ENCODE measurements around the gene COMMD6. TPM values are rescaled to one million over a fixed set of nuclear protein-coding genes. Genes with fewer than 3 reads are reported as not detected.

Gene COMMD6
- total RNA-seq, 1 experiment from 2014 or later, result 104 TPM

- CTCF ChIA-PET, result no interaction called here
- DNase-seq, result no peak
- POLR2A ChIA-PET, result no interaction called here
- intact Hi-C loops (cut with micrococcal nuclease; ENCODE audit: unreplicated experiment), result loop anchor here (5.0 kb wide), 2 partner anchors 248 to 328 kb away; no protein-coding TSS in a partner anchor
- no peak for TF ChIP-seq CTCF (IDR thresholded peaks at IDR 0.05; ENCODE audit: insufficient read depth in 1 of 2, low read depth in 1 of 2, low read length in 1 of 2, severe bottlenecking in 1 of 2, unreplicated experiment in 1 of 2)
- no peak overlapping the region for H3K4me3 ChIP-seq (ENCODE audit: low read depth, low read length)
- H3K9me3 Mint-ChIP-seq (ENCODE audit: unreplicated experiment), result no peaks in the 10 kb centered on the region
- H3K36me3 Mint-ChIP-seq (ENCODE audit: insufficient read depth, unreplicated experiment), result peaks cover 6% of the 10 kb centered on the region
- H3K27me3 Mint-ChIP-seq (ENCODE audit: insufficient read depth, unreplicated experiment), result no peaks in the 10 kb centered on the region
- no peaks in the 10 kb centered on the region for H3K9me3 ChIP-seq
- H3K27me3 ChIP-seq (replicated peaks; ENCODE audit: control insufficient read depth, insufficient read depth, low read length), result no peaks in the 10 kb centered on the region
- no peak overlapping the region for H3K27ac Mint-ChIP-seq (ENCODE audit: unreplicated experiment)
- H3K4me1 ChIP-seq, result peaks cover 5% of the 10 kb centered on the region; the same call in 1 of the 2 replicates
- H3K36me3 ChIP-seq (ENCODE audit: control insufficient read depth, insufficient read depth, low read length), result no peaks in the 10 kb centered on the region
- BruUV-seq (replicated peaks), result no TSS peak
- no peak overlapping the region for H3K4me3 Mint-ChIP-seq (ENCODE audit: unreplicated experiment)
- H3K4me1 Mint-ChIP-seq (ENCODE audit: low read depth, unreplicated experiment), result peaks cover 7% of the 10 kb centered on the region
Observed at GRCh38 chr13:75544681-75545330, 7.2 kb upstream of the COMMD6 start.

GRCh38 chr13:75541961-75542360 lies 4.3 kb upstream of the COMMD6 start:
- CTCF ChIA-PET, result no interaction called here
- Histone ChIP-seq H3K4me1 (no peaks in the 10 kb centered on the region), H3K9me3 (no peaks in the 10 kb centered on the region), H3K27me3 (replicated peaks; ENCODE audit: control insufficient read depth, insufficient read depth, low read length) (no peaks in the 10 kb centered on the region), H3K4me3 (ENCODE audit: low read depth, low read length) (no peak overlapping the region), H3K36me3 (ENCODE audit: control insufficient read depth, insufficient read depth, low read length) (no peaks in the 10 kb centered on the region)
- intact Hi-C loops (cut with micrococcal nuclease; ENCODE audit: unreplicated experiment), result no loop called here
- POLR2A ChIA-PET, result no interaction called here
- Mint-ChIP-seq H3K27me3 (ENCODE audit: insufficient read depth, unreplicated experiment) (no peaks in the 10 kb centered on the region), H3K9me3 (ENCODE audit: unreplicated experiment) (no peaks in the 10 kb centered on the region), H3K4me1 (ENCODE audit: low read depth, unreplicated experiment) (no peaks in the 10 kb centered on the region), H3K4me3 (ENCODE audit: unreplicated experiment) (no peak overlapping the region), H3K36me3 (ENCODE audit: insufficient read depth, unreplicated experiment) (peaks cover 5% of the 10 kb centered on the region), H3K27ac (ENCODE audit: unreplicated experiment) (no peak overlapping the region)
- BruUV-seq (replicated peaks), result no TSS peak
- no peak for TF ChIP-seq CTCF (IDR thresholded peaks at IDR 0.05; ENCODE audit: insufficient read depth in 1 of 2, low read depth in 1 of 2, low read length in 1 of 2, severe bottlenecking in 1 of 2, unreplicated experiment in 1 of 2)
- no peak for DNase-seq

- BruUV-seq (replicated peaks), result no TSS peak
- no peaks in the 10 kb centered on the region for H3K9me3 ChIP-seq
- 0 out of 2 replicates have a peak, but pooled peaks cover 5% of the 10 kb centered on the region for H3K4me1 ChIP-seq
- no peaks in the 10 kb centered on the region for H3K36me3 ChIP-seq (ENCODE audit: control insufficient read depth, insufficient read depth, low read length)
- no peak for TF ChIP-seq CTCF (IDR thresholded peaks at IDR 0.05; ENCODE audit: insufficient read depth in 1 of 2, low read depth in 1 of 2, low read length in 1 of 2, severe bottlenecking in 1 of 2, unreplicated experiment in 1 of 2)
- no peak overlapping the region for H3K4me3 Mint-ChIP-seq (ENCODE audit: unreplicated experiment)
- H3K4me1 Mint-ChIP-seq (ENCODE audit: low read depth, unreplicated experiment), result peaks cover 4% of the 10 kb centered on the region
- H3K27ac Mint-ChIP-seq (ENCODE audit: unreplicated experiment), result no peak overlapping the region
- no peaks in the 10 kb centered on the region for H3K27me3 ChIP-seq (replicated peaks; ENCODE audit: control insufficient read depth, insufficient read depth, low read length)
- H3K9me3 Mint-ChIP-seq (ENCODE audit: unreplicated experiment), result no peaks in the 10 kb centered on the region
- intact Hi-C loops (cut with micrococcal nuclease; ENCODE audit: unreplicated experiment), result no loop called here
- ChIA-PET POLR2A (no interaction called here), CTCF (no interaction called here)
- no peak for DNase-seq
- no peak overlapping the region for H3K4me3 ChIP-seq (ENCODE audit: low read depth, low read length)
- H3K27me3 Mint-ChIP-seq (ENCODE audit: insufficient read depth, unreplicated experiment), result no peaks in the 10 kb centered on the region
- peaks cover 5% of the 10 kb centered on the region for H3K36me3 Mint-ChIP-seq (ENCODE audit: insufficient read depth, unreplicated experiment)
Observed at GRCh38 chr13:75541287-75541686, 3.6 kb upstream of the COMMD6 start.

Measured in Caco-2 (cell line).